ENCODE results near the gene PTGDR2. TPM values are rescaled to one million over a fixed set of nuclear protein-coding genes. Genes with fewer than 3 reads are reported as not detected.

Gene PTGDR2
- total RNA-seq, 2 donors from 2014 or later: 0.52 to 1.3 TPM

- H3K27ac ChIP-seq: no peak overlapping the region
- intact Hi-C loops (cut with DNase I): no loop called here
- WGBS, 2 donors: 79 to 86% methylated on average over 13 to 14 of the region's 15 CpGs
- no peaks in the 10 kb centered on the region for H3K36me3 ChIP-seq (replicated peaks in 1 of 2; ENCODE audit: insufficient read depth in 1 of 2, low read depth in 2 of 2)
- DNase-seq: no peak
- no peaks in the 10 kb centered on the region for H3K9me3 ChIP-seq
- H3K4me1 ChIP-seq: no peaks in the 10 kb centered on the region
- no peaks in the 10 kb centered on the region for H3K27me3 ChIP-seq
- H3K4me3 ChIP-seq: no peak overlapping the region
- no peak for ATAC-seq
- TF ChIP-seq POLR2A (IDR thresholded peaks at IDR 0.05): no peak
- no peak for TF ChIP-seq CTCF (IDR thresholded peaks at IDR 0.05)
These were observed 4.0 kb upstream of the PTGDR2 start for GRCh38 chr11:60859616-60860250.

- no peak overlapping the region for H3K27ac ChIP-seq
- intact Hi-C loops (cut with DNase I): no loop called here
- WGBS, 2 donors: 62 to 83% methylated on average over 4 of the region's 4 CpGs
- H3K9me3 ChIP-seq: no peaks in the 10 kb centered on the region
- no peak overlapping the region for H3K4me3 ChIP-seq
- DNase-seq (no peak), ATAC-seq (no peak)
- TF ChIP-seq POLR2A (IDR thresholded peaks at IDR 0.05): no peak
- no peak for TF ChIP-seq CTCF (IDR thresholded peaks at IDR 0.05)
- no peaks in the 10 kb centered on the region for H3K27me3 ChIP-seq
- H3K36me3 ChIP-seq (replicated peaks in 1 of 2; ENCODE audit: insufficient read depth in 1 of 2, low read depth in 2 of 2): no peaks in the 10 kb centered on the region
- no peaks in the 10 kb centered on the region for H3K4me1 ChIP-seq
These were observed 3.1 kb upstream of the PTGDR2 start for GRCh38 chr11:60858731-60859464.

GRCh38 chr11:60858236-60858635, 2.5 kb upstream of the PTGDR2 start:
- H3K4me3 ChIP-seq: no peak overlapping the region
- TF ChIP-seq CTCF (IDR thresholded peaks at IDR 0.05): no peak
- TF ChIP-seq POLR2A (IDR thresholded peaks at IDR 0.05): no peak
- no peaks in the 10 kb centered on the region for H3K4me1 ChIP-seq
- H3K27ac ChIP-seq: no peak overlapping the region
- no peak for ATAC-seq
- intact Hi-C loops (cut with DNase I): no loop called here
- H3K27me3 ChIP-seq: no peaks in the 10 kb centered on the region
- no peaks in the 10 kb centered on the region for H3K36me3 ChIP-seq (replicated peaks in 1 of 2; ENCODE audit: insufficient read depth in 1 of 2, low read depth in 2 of 2)
- 75 to 77% methylated on average over 8 of the region's 8 CpGs for WGBS, 2 donors
- H3K9me3 ChIP-seq: no peaks in the 10 kb centered on the region
- DNase-seq: no peak

GRCh38 chr11:60857378-60858232, 1.9 kb upstream of the PTGDR2 start:
- Histone ChIP-seq H3K27me3 (no peaks in the 10 kb centered on the region), H3K4me1 (peaks cover 3% of the 10 kb centered on the region), H3K9me3 (no peaks in the 10 kb centered on the region), H3K27ac (no peak overlapping the region), H3K4me3 (no peak overlapping the region), H3K36me3 (replicated peaks in 1 of 2; ENCODE audit: insufficient read depth in 1 of 2, low read depth in 2 of 2) (no peaks in the 10 kb centered on the region)
- intact Hi-C loops (cut with DNase I): no loop called here
- no peak for TF ChIP-seq POLR2A (IDR thresholded peaks at IDR 0.05)
- TF ChIP-seq CTCF (IDR thresholded peaks at IDR 0.05): no peak
- 84 to 90% methylated on average over 2 to 5 of the region's 5 CpGs for WGBS, 2 donors
- DNase-seq (no peak), ATAC-seq (no peak)

All from body of pancreas (tissue), 4 donors.